Testis (tissue), 3 donors: ENCODE results near the gene DLGAP4. TPM values are rescaled to one million over a fixed set of nuclear protein-coding genes. Genes with fewer than 3 reads are reported as not detected.

ENCODE experiments used
- DNase-seq: peaks from one replicate; pipeline ENCODE4 v3.0.0-alpha.2; 2019
- H3K27ac ChIP-seq, 2 donors: fragments of 200-600 bp; sonication (generic); one replicate each; pipeline ENCODE4 v1.5.1; 2019
- H3K27me3 ChIP-seq: fragments of 200-600 bp; sonication (generic); one replicate; pipeline ENCODE4 v1.5.1; 2019
- H3K36me3 ChIP-seq: fragments of 200-600 bp; sonication (generic); one replicate; pipeline ENCODE4 v1.5.1; 2017; ENCODE audit warnings: low read depth; ENCODE audit errors: missing control alignments
- H3K4me1 ChIP-seq: fragments of 200-600 bp; sonication (generic); one replicate; pipeline ENCODE4 v1.5.1; 2019
- H3K4me3 ChIP-seq, 2 donors: fragments of 200-600 bp; sonication (generic); one replicate each; pipeline ENCODE4 v1.5.1; 2017 to 2019
- H3K9me3 ChIP-seq: fragments of 200-600 bp; sonication (generic); one replicate; pipeline ENCODE4 v1.5.1; 2017
- POLR2A ChIP-seq: fragments of 450-650 bp; IDR thresholded peaks from one replicate; pipeline ENCODE4 v1.6.1; 2017; ENCODE audit warnings: antibody characterized with exemption, mild to moderate bottlenecking, moderate library complexity
- WGBS, 2 donors: methylation state at CpG; one replicate each; pipeline ENCODE4 v1.1.5; 2018; 5-methylcytosine and 5-hydroxymethylcytosine counted together
- intact Hi-C: fragments of 100-400 bp; cut with DNase I; formaldehyde crosslinking; loops from one replicate; pipeline ENCODE4 v1.15.1; 2023; ENCODE audit warnings: low total_unique reads
- polyA plus RNA-seq: library from polyadenylated mRNA; stranded (reverse); fragments of 350-450 nt; fragmentation: Illumina TruSeq; extraction: RNeasy Lipid Tissue Mini Kit (QIAGEN cat#74804); gene quantifications from one replicate; pipeline ENCODE4 v1.2.3, GENCODE V29; 2014; ENCODE audit warnings: low read depth, low replicate concordance; ENCODE audit not compliant: insufficient read depth
- total RNA-seq, 2 donors: library from RNA; depleted of rRNA; stranded (reverse); fragments of >200 nt; gene quantifications; one replicate each; pipeline ENCODE4 v1.2.3, GENCODE V29; 2016
- TF ChIP-seq, protein P1 (sequence below), 3 experiments: fragments of 450-650 bp in 2 of 3; fragments of 200-600 bp in 1 of 3; sonication (generic) in 1 of 3; IDR thresholded peaks; one replicate each; pipeline ENCODE4 v1.5.1; 2016 to 2019; ENCODE audit warnings: antibody characterized with exemption in 3 of 3, mild to moderate bottlenecking in 2 of 3, moderate library complexity in 1 of 3

DLGAP4 gene
- total and polyA plus RNA-seq, 3 donors from 2014 or later = 69.1 to 110 (median 110) TPM

- WGBS, 2 donors = 83 to 85% methylated on average over 12 of the region's 12 CpGs
- H3K27me3 ChIP-seq = no peaks in the 10 kb centered on the region
These were observed 29.2 kb downstream of the DLGAP4 start for GRCh38 chr20:36335206-36335870.

DNA sequence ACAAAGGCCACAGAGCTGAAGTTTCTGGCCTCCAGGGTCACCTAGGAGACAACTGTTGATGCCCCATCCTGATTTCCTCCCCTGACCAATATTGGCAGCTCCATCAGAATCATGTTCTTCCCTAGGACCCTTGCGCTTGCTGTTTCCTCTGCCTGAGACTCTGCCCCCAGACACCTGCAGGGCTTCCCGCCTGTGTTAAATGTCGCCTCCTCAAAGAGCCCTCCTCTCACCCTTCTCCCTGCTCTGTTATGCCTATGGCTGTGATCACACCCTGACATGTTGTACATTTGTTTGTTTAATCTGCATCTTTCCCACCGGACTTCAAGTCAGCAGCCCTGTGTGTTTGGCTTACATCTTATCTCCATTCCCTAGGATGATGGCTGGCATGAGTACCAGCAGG, 30.1 kb downstream of the DLGAP4 start:
- Histone ChIP-seq H3K27me3 (no peaks in the 10 kb centered on the region), H3K36me3 (no peaks in the 10 kb centered on the region), H3K4me3 (no peak overlapping the region), H3K9me3 (no peaks in the 10 kb centered on the region), H3K27ac (no peak overlapping the region), H3K4me1 (no peaks in the 10 kb centered on the region)
- 81 to 86% methylated on average over 4 of the region's 4 CpGs for WGBS, 2 donors
- intact Hi-C loops = no loop called here
- no peak for DNase-seq
- no peak for TF ChIP-seq POLR2A
- TF ChIP-seq, protein P1, sequence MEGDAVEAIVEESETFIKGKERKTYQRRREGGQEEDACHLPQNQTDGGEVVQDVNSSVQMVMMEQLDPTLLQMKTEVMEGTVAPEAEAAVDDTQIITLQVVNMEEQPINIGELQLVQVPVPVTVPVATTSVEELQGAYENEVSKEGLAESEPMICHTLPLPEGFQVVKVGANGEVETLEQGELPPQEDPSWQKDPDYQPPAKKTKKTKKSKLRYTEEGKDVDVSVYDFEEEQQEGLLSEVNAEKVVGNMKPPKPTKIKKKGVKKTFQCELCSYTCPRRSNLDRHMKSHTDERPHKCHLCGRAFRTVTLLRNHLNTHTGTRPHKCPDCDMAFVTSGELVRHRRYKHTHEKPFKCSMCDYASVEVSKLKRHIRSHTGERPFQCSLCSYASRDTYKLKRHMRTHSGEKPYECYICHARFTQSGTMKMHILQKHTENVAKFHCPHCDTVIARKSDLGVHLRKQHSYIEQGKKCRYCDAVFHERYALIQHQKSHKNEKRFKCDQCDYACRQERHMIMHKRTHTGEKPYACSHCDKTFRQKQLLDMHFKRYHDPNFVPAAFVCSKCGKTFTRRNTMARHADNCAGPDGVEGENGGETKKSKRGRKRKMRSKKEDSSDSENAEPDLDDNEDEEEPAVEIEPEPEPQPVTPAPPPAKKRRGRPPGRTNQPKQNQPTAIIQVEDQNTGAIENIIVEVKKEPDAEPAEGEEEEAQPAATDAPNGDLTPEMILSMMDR (IDR thresholded peaks at IDR 0.05) = no peak

More at GRCh38 chr20:36335206-36335870, 29.2 kb downstream of the DLGAP4 start:
- H3K36me3 ChIP-seq = no peaks in the 10 kb centered on the region
- H3K4me1 ChIP-seq = no peaks in the 10 kb centered on the region
- H3K9me3 ChIP-seq = no peaks in the 10 kb centered on the region
- intact Hi-C loops = no loop called here
- H3K27ac ChIP-seq = no peak overlapping the region
- no peak for TF ChIP-seq POLR2A
- TF ChIP-seq, protein P1 (IDR thresholded peaks at IDR 0.05) = no peak
- no peak overlapping the region for H3K4me3 ChIP-seq
- DNase-seq = no peak

- no peaks in the 10 kb centered on the region for H3K27me3 ChIP-seq
- TF ChIP-seq, protein P1 (IDR thresholded peaks at IDR 0.05) = no peak
- TF ChIP-seq POLR2A = no peak
- H3K9me3 ChIP-seq = no peaks in the 10 kb centered on the region
- intact Hi-C loops = no loop called here
- H3K27ac ChIP-seq = no peak overlapping the region
- no peak overlapping the region for H3K4me3 ChIP-seq
- DNase-seq = no peak
- no peaks in the 10 kb centered on the region for H3K4me1 ChIP-seq
- H3K36me3 ChIP-seq = no peaks in the 10 kb centered on the region
- WGBS, 2 donors = 57 to 65% methylated on average over 13 of the region's 13 CpGs
These were observed 31.0 kb downstream of the DLGAP4 start for GRCh38 chr20:36336954-36337704.

GRCh38 chr20:36337886-36338285, 31.7 kb downstream of the DLGAP4 start:
- no peak overlapping the region for H3K4me3 ChIP-seq
- 74 to 80% methylated on average over 3 to 4 of the region's 4 CpGs for WGBS, 2 donors
- no peaks in the 10 kb centered on the region for H3K4me1 ChIP-seq
- no peaks in the 10 kb centered on the region for H3K9me3 ChIP-seq
- H3K36me3 ChIP-seq = no peaks in the 10 kb centered on the region
- no peak for DNase-seq
- intact Hi-C loops = no loop called here
- no peaks in the 10 kb centered on the region for H3K27me3 ChIP-seq
- TF ChIP-seq, protein P1 (IDR thresholded peaks at IDR 0.05) = no peak
- TF ChIP-seq POLR2A = no peak
- H3K27ac ChIP-seq = no peak overlapping the region
